K562 (cell line): ENCODE measurements around the gene SLCO2A1. TPM values are rescaled to one million over a fixed set of nuclear protein-coding genes. Genes with fewer than 3 reads are reported as not detected.

ENCODE experiments used
- ATAC-seq: fragments of 200-7000 bp; cut with Tn5 transposase; 3 replicates; pipeline ENCODE4 v1.9.1; 2020; ENCODE audit warnings: moderate library complexity
- BruUV-seq: library from RNA; stranded (reverse); fragments of 400-500 nt; replicated peaks from 2 replicates; lab custom pipeline; 2021; lab: Mats Ljungman, UMichigan
- CTCF ChIA-PET: fragments of 300-600 bp; formaldehyde crosslinking; extraction: SDS; loops from one replicate; lab custom pipeline; 2021; ENCODE audit warnings: low intra/inter-chr PET ratio; lab: Yijun Ruan, JAX
- POLR2A ChIA-PET: fragments of 300-600, 350-650 bp; sonication (Branson Sonifier 250); formaldehyde crosslinking; extraction: SDS; loops from one replicate; lab custom pipeline; 2021; ENCODE audit warnings: antibody characterized with exemption, inconsistent platforms; lab: Yijun Ruan, JAX
- DNase-seq, 4 experiments: peaks; one replicate each; pipeline versions ENCODE4 v3.0.0 to v3.0.0-alpha.2; 2011 to 2018; ENCODE audit warnings: low spot score in 3 of 4, mixed read lengths in 3 of 4; ENCODE audit errors: extremely low read depth in 1 of 4
- FAIRE-seq: peaks from 2 replicates; lab custom pipeline; 2011; peaks lifted over from hg19 to GRCh38; lab: Jason Lieb, UNC
- H2AFZ ChIP-seq: 2 replicates; pipeline ENCODE4 v1.6.0; 2011; ENCODE audit warnings: low read depth, low read length, control low read depth, inconsistent platforms
- H3K27ac ChIP-seq: fragments of 200-600 bp; 3 replicates; pipeline ENCODE4 v1.8.0; 2011; ENCODE audit warnings: low read depth, mild to moderate bottlenecking, control low read depth, inconsistent platforms, low read length, moderate library complexity, mixed read lengths; ENCODE audit errors: extremely low read depth
- H3K27me3 ChIP-seq, 2 experiments: fragments of 300-600 bp in 1 of 2; 2 replicates in 1 of 2; 3 replicates in 1 of 2; pipeline versions ENCODE4 v1.6.0 to v1.8.0; 2011; ENCODE audit warnings: inconsistent platforms in 2 of 2, low read length in 2 of 2, mild to moderate bottlenecking in 1 of 2, mixed read lengths in 1 of 2, moderate library complexity in 1 of 2; ENCODE audit not compliant: control insufficient read depth in 2 of 2, insufficient read depth in 2 of 2
- H3K36me3 ChIP-seq: fragments of 300-600 bp; 3 replicates; pipeline ENCODE4 v1.8.0; 2011; ENCODE audit warnings: mild to moderate bottlenecking, low read length, inconsistent platforms; ENCODE audit not compliant: control insufficient read depth, insufficient read depth
- H3K4me1 ChIP-seq, 2 experiments: fragments of 200-600 bp in 1 of 2; replicated peaks in 1 of 2; 2 replicates in 1 of 2; 3 replicates in 1 of 2; pipeline versions ENCODE4 v1.5.1 to v1.8.0; 2011; ENCODE audit warnings: inconsistent platforms in 2 of 2, low read length in 2 of 2, mild to moderate bottlenecking in 1 of 2, mixed read lengths in 1 of 2, moderate library complexity in 1 of 2; ENCODE audit not compliant: control insufficient read depth in 2 of 2, insufficient read depth in 2 of 2
- H3K4me2 ChIP-seq: 2 replicates; pipeline ENCODE4 v1.6.1; 2011; ENCODE audit warnings: low read length, control low read depth, inconsistent platforms, mixed read lengths; ENCODE audit not compliant: insufficient read depth
- H3K4me3 ChIP-seq: fragments of 200-600 bp; sonication (generic), shearing (Covaris generic); 2 replicates; pipeline ENCODE4 v1.5.1; 2016; ENCODE audit warnings: control low read depth, inconsistent platforms
- H3K79me2 ChIP-seq: fragments of 200-600 bp; 3 replicates; pipeline ENCODE4 v1.8.0; 2011; ENCODE audit warnings: low read length, inconsistent platforms; ENCODE audit not compliant: control insufficient read depth, insufficient read depth
- H3K9ac ChIP-seq, 2 experiments: 2 replicates each; pipeline versions ENCODE4 v1.6.0 to v1.6.1; 2011; ENCODE audit warnings: low read depth in 2 of 2, low read length in 2 of 2, control low read depth in 1 of 2, inconsistent platforms in 1 of 2, mild to moderate bottlenecking in 1 of 2, mixed read lengths in 1 of 2; ENCODE audit not compliant: insufficient read depth in 1 of 2
- H3K9me1 ChIP-seq: one replicate; pipeline ENCODE4 v1.6.0; 2011; ENCODE audit warnings: inconsistent platforms, mild to moderate bottlenecking, low read length, moderate library complexity; ENCODE audit not compliant: control insufficient read depth, insufficient read depth
- H3K9me3 ChIP-seq: replicated peaks from 2 replicates; pipeline ENCODE4 v1.5.1; 2011; ENCODE audit warnings: low read depth, low read length, inconsistent platforms; ENCODE audit not compliant: control insufficient read depth, insufficient read depth
- H4K20me1 ChIP-seq: replicated peaks from 2 replicates; pipeline ENCODE4 v1.6.1; 2011; ENCODE audit warnings: low read length, inconsistent platforms, mixed read lengths; ENCODE audit not compliant: control insufficient read depth, insufficient read depth
- ARID3A ChIP-seq: IDR thresholded peaks from 2 replicates; pipeline ENCODE4 v1.6.1; 2012; ENCODE audit warnings: low read depth, low read length, improper control_type of control experiment, borderline replicate concordance
- DACH1 ChIP-seq: fragments of 450-650 bp; IDR thresholded peaks from 2 replicates; pipeline ENCODE4 v1.6.1; 2018; ENCODE audit not compliant: partially characterized antibody
- MAFG ChIP-seq: fragments of 450-650 bp; conservative IDR thresholded peaks from 2 replicates; pipeline ENCODE4 v1.6.1; 2016; ENCODE audit warnings: missing genetic modification characterization, missing compliant biosample characterization
- NFXL1 ChIP-seq: fragments of 450-650 bp; formaldehyde crosslinking; IDR thresholded peaks from 2 replicates; pipeline ENCODE4 v1.4.0; 2021; ENCODE audit warnings: mild to moderate bottlenecking
- PTBP1 ChIP-seq: fragments of 200-400 bp; formaldehyde crosslinking; IDR thresholded peaks from 2 replicates; pipeline ENCODE4 v1.6.1; 2017; ENCODE audit warnings: low read depth, low read length
- SETDB1 ChIP-seq: IDR thresholded peaks from one replicate; pipeline ENCODE4 v1.6.1; 2012; ENCODE audit warnings: low read length, control low read depth, inconsistent platforms
- SLC30A9 ChIP-seq: fragments of 250-450 bp; sonication (Bioruptor Pico); IDR thresholded peaks from 2 replicates; pipeline ENCODE4 v1.8.0; 2022; ENCODE audit warnings: mild to moderate bottlenecking, moderate library complexity
- SP1 ChIP-seq: sonication (generic); formaldehyde crosslinking; IDR thresholded peaks from 2 replicates; pipeline ENCODE4 v1.8.1; 2022; ENCODE audit warnings: mild to moderate bottlenecking, missing genetic modification reagents
- SPI1 ChIP-seq: IDR thresholded peaks from 2 replicates; pipeline ENCODE4 v1.6.1; 2011; ENCODE audit warnings: low read depth, low read length, control low read depth, borderline replicate concordance
- TOE1 ChIP-seq, 2 experiments: fragments of 450-650 bp in 1 of 2; sonication (generic) in 1 of 2; formaldehyde crosslinking in 1 of 2; IDR thresholded peaks; 2 replicates each; pipeline versions ENCODE4 v1.7.1 to v1.8.0; 2016 to 2022; ENCODE audit warnings: borderline replicate concordance in 2 of 2, mild to moderate bottlenecking in 2 of 2, antibody characterized with exemption in 1 of 2, inconsistent platforms in 1 of 2, low read depth in 1 of 2, missing genetic modification reagents in 1 of 2, moderate library complexity in 1 of 2
- U2AF1 ChIP-seq: fragments of 200-400 bp; formaldehyde crosslinking; optimal IDR thresholded peaks from 2 replicates; pipeline ENCODE3; 2017; ENCODE audit warnings: mild to moderate bottlenecking, low read depth, low read length, moderate library complexity
- ZFP36 ChIP-seq: fragments of 150-350 bp; IDR thresholded peaks from 2 replicates; pipeline ENCODE4 v1.6.1; 2018; ENCODE audit warnings: low read length, low read depth; ENCODE audit not compliant: partially characterized antibody
- ZNF232 ChIP-seq: sonication (generic); formaldehyde crosslinking; IDR thresholded peaks from 2 replicates; pipeline ENCODE4 v1.8.0; 2022; ENCODE audit warnings: mild to moderate bottlenecking, missing genetic modification reagents
- WGBS: fragments of 100-300 bp; shearing (Covaris generic); methylation state at CpG from one replicate; pipeline ENCODE4 v1.1.6; 2016; ENCODE audit warnings: low coverage, mixed read lengths; ENCODE audit not compliant: insufficient coverage; ENCODE audit errors: missing lambda C conversion rate; 5-methylcytosine and 5-hydroxymethylcytosine counted together
- in situ Hi-C: fragments of 300-500 bp; cut with MboI; formaldehyde crosslinking; loops from 4 replicates; pipeline ENCODE4 v1.15.0; 2018; ENCODE audit warnings: inconsistent platforms, mixed read lengths
- intact Hi-C: fragments of 100-400 bp; cut with micrococcal nuclease; formaldehyde crosslinking; loops from 2 replicates; pipeline ENCODE4 v1.14.2; 2022
- polyA plus RNA-seq, 8 experiments: library from polyadenylated mRNA; depleted of rRNA in 4 of 8; stranded (reverse) in 5 of 8; unstranded in 3 of 8; fragments of >200 nt; fragmentation: Nextera tagmentation in 2 of 8; fragmentation: Illumina TruSeq in 1 of 8; extraction: Ambion mirVana in 2 of 8; extraction: Trizol in 1 of 8; gene quantifications; 2 replicates each; pipeline versions ENCODE4 v1.2.1 to v1.2.3, GENCODE V29; 2011 to 2014; ENCODE audit warnings: inconsistent platforms in 1 of 8, missing spikeins in 1 of 8
- total RNA-seq, 7 experiments: library from RNA; depleted of rRNA in 6 of 7; stranded (reverse); fragments of >200 nt in 6 of 7; fragmentation: Illumina TruSeq in 2 of 7; extraction: Trizol in 2 of 7; gene quantifications; 2 replicates each; pipeline versions ENCODE4 v1.2.1 to v1.2.3, GENCODE V29; 2011 to 2021; ENCODE audit warnings: low replicate concordance in 1 of 7
- TF ChIP-seq, protein P1 (sequence below): fragments of 250-450 bp; sonication (Bioruptor Pico); IDR thresholded peaks from 2 replicates; pipeline ENCODE4 v1.4.0; 2020; ENCODE audit warnings: mild to moderate bottlenecking
- TF ChIP-seq, protein P2 (sequence below), 2 experiments: fragments of 450-650 bp in 1 of 2; sonication (generic) in 1 of 2; formaldehyde crosslinking in 1 of 2; IDR thresholded peaks in 1 of 2; conservative IDR thresholded peaks in 1 of 2; 2 replicates each; pipeline versions ENCODE4 v1.6.1 to v1.8.1; 2016 to 2023; ENCODE audit warnings: mild to moderate bottlenecking in 2 of 2, moderate library complexity in 2 of 2, inconsistent platforms in 1 of 2, missing genetic modification reagents in 1 of 2

SLCO2A1 gene
- total and polyA plus RNA-seq, 9 of the 15 experiments (the other 6 are each of a cell fraction or from before 2014, with no cell fraction given): 0.16 to 1.0 TPM; not detected in 7

DNA sequence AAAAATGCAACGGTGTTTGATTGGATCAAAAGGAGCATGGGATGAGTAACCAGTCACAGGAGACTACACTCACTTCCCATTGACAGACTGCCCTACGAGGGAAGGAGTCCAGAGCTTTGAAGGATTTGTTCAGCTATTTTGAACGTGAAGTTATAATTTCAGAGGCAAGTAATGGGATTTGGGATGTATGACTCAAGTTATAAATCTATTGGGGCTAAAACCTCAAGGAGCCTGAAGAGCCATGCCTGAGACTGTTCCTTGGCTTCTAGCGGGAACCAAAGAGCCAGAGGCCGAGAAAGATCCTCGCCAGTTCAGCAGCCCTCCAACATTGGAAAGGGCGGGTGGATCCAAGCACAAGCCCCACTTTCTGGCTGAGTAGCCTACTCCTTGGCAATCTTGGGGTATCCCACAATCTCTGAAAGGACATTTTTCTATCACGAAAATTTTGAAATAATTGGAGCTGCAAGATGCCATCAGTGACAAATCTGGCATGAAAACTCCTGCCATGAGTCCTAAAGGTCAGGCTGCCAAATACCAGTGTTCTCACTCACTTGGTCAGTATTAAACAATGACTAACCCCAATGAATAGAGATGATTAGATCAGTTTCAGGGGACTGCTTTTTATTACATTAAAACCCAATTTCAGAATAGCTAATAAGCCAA, 48.6 kb upstream of the SLCO2A1 start (continued):
- TF ChIP-seq SETDB1 (no peak), ZNF232 (no peak)

DNA sequence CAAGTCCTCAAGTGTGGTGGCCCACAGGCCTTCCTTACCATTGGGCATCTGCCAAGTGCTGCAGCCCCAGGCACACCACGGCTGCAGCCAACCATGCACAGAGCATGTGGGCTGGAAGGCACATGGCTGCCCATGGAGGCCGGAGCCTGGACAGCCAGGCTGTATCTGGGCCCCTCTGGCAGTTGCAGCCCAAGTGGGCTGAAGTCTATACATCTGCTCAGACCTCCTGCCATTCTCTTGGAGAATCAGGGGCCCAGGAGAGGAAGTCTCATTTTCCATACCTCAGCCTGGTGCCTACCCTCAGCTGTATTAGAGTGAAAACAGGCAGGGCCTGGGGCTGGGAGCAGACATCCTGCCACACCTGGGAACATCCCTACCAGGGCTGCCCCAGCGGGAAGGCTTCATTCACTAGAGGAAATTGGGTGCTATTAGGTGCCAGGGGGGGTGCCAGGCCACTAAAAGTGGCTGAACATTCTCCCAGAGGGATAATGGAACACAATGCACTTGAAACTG, 48.0 kb upstream of the SLCO2A1 start:
- in situ Hi-C loops: no loop called here
- DNase-seq: no peak
- Histone ChIP-seq H2AFZ (no peak overlapping the region), H3K79me2 (no peaks in the 10 kb centered on the region), H3K9ac (no peak overlapping the region), H3K27ac (no peak overlapping the region), H3K9me1 (no peaks in the 10 kb centered on the region), H3K27me3 (peaks cover 2 to 16% of the 10 kb centered on the region in 2 experiments; a peak in 2 of 5 replicates), H4K20me1 (no peaks in the 10 kb centered on the region), H3K4me3 (no peak overlapping the region), H3K9me3 (no peaks in the 10 kb centered on the region), H3K4me2 (no peak overlapping the region), H3K4me1 (no peaks in the 10 kb centered on the region), H3K36me3 (no peaks in the 10 kb centered on the region)
- ChIA-PET POLR2A (no interaction called here), CTCF (no interaction called here)
- 0% methylated on average over 3 of the region's 3 CpGs for WGBS
- no peak for ATAC-seq
- no peak for FAIRE-seq
- BruUV-seq: no TSS peak
- intact Hi-C loops: no loop called here
- TF ChIP-seq DACH1 (no peak), SPI1 (no peak), SP1 (no peak), NFXL1 (CRISPR knock-in tag) (no peak), ZFP36 (no peak), PTBP1 (no peak), MAFG (tag) (no peak), TOE1 (IDR thresholded peaks at IDR 0.05; ENCODE audit: borderline replicate concordance) (no peak), TOE1 (CRISPR knock-in tag; IDR thresholded peaks at IDR 0.05; ENCODE audit: borderline replicate concordance, low read depth) (no peak), U2AF1 (no peak), ARID3A (no peak), SLC30A9 (CRISPR knock-in tag) (no peak)
- TF ChIP-seq, protein P1, sequence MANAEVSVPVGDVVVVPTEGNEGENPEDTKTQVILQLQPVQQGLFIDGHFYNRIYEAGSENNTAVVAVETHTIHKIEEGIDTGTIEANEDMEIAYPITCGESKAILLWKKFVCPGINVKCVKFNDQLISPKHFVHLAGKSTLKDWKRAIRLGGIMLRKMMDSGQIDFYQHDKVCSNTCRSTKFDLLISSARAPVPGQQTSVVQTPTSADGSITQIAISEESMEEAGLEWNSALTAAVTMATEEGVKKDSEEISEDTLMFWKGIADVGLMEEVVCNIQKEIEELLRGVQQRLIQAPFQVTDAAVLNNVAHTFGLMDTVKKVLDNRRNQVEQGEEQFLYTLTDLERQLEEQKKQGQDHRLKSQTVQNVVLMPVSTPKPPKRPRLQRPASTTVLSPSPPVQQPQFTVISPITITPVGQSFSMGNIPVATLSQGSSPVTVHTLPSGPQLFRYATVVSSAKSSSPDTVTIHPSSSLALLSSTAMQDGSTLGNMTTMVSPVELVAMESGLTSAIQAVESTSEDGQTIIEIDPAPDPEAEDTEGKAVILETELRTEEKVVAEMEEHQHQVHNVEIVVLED: no peak
- TF ChIP-seq, protein P2, sequence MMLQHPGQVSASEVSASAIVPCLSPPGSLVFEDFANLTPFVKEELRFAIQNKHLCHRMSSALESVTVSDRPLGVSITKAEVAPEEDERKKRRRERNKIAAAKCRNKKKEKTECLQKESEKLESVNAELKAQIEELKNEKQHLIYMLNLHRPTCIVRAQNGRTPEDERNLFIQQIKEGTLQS (IDR thresholded peaks at IDR 0.05): no peak
- TF ChIP-seq, protein P2 (CRISPR knock-in tag; conservative IDR thresholded peaks at IDR 0.05): no peak
